Liver (tissue), 9 donors: ENCODE data around the gene SEMA5A. TPM values are rescaled to one million over a fixed set of nuclear protein-coding genes. Genes with fewer than 3 reads are reported as not detected.

Experiments used
- DNase-seq: peaks from one replicate; pipeline ENCODE4 v3.0.0-alpha.2; 2017; ENCODE audit warnings: low spot score
- H3K27ac ChIP-seq, 2 donors: one replicate each; pipeline ENCODE4 v1.7.0; 2013; ENCODE audit warnings: inconsistent platforms in 2 of 2, low read length in 2 of 2, control low read depth in 1 of 2, low read depth in 1 of 2, mild to moderate bottlenecking in 1 of 2
- H3K27me3 ChIP-seq, 4 donors: one replicate each; pipeline versions ENCODE4 v1.6.1 to v1.7.0; 2013; ENCODE audit warnings: low read length in 3 of 4, inconsistent platforms in 1 of 4, mild to moderate bottlenecking in 1 of 4, moderate library complexity in 1 of 4; ENCODE audit not compliant: control insufficient read depth in 4 of 4, insufficient read depth in 4 of 4
- H3K36me3 ChIP-seq, 4 donors: one replicate each; pipeline versions ENCODE4 v1.6.1 to v1.7.0; 2013; ENCODE audit warnings: low read length in 3 of 4, mild to moderate bottlenecking in 3 of 4, low read depth in 1 of 4, moderate library complexity in 1 of 4; ENCODE audit not compliant: control insufficient read depth in 4 of 4, insufficient read depth in 3 of 4
- H3K4me1 ChIP-seq, 4 donors: one replicate each; pipeline versions ENCODE4 v1.6.1 to v1.7.0; 2013; ENCODE audit warnings: low read length in 3 of 4, mild to moderate bottlenecking in 3 of 4, moderate library complexity in 1 of 4; ENCODE audit not compliant: control insufficient read depth in 4 of 4, insufficient read depth in 4 of 4
- H3K4me3 ChIP-seq, 3 donors: one replicate each; pipeline versions ENCODE4 v1.6.1 to v1.7.0; 2013; ENCODE audit warnings: low read length in 3 of 3, control low read depth in 1 of 3, low read depth in 1 of 3, mild to moderate bottlenecking in 1 of 3
- H3K9ac ChIP-seq, 2 donors: one replicate each; pipeline ENCODE4 v1.7.0; 2013; ENCODE audit warnings: low read length in 2 of 2, mild to moderate bottlenecking in 2 of 2, moderate library complexity in 2 of 2, control low read depth in 1 of 2, low read depth in 1 of 2
- H3K9me3 ChIP-seq, 4 donors: one replicate each; pipeline versions ENCODE4 v1.6.1 to v1.7.0; 2013; ENCODE audit warnings: low read length in 3 of 4; ENCODE audit not compliant: control insufficient read depth in 4 of 4
- ATF3 ChIP-seq: IDR thresholded peaks from 2 replicates; pipeline ENCODE4 v1.6.1; 2016; ENCODE audit warnings: antibody characterized with exemption
- CTCF ChIP-seq: fragments of 150-350 bp; IDR thresholded peaks from 2 replicates; pipeline ENCODE4 v1.5.1; 2017; ENCODE audit warnings: improper control_type of control experiment, low read depth, low read length; ENCODE audit not compliant: missing input control
- EGR1 ChIP-seq, 2 donors: IDR thresholded peaks; 2 replicates each; pipeline ENCODE4 v1.6.1; 2016 to 2018; ENCODE audit warnings: antibody characterized with exemption in 2 of 2, low read depth in 2 of 2
- FOXA1 ChIP-seq: IDR thresholded peaks from 2 replicates; pipeline ENCODE4 v1.6.1; 2016; ENCODE audit warnings: antibody characterized with exemption
- FOXA2 ChIP-seq: IDR thresholded peaks from 2 replicates; pipeline ENCODE4 v1.6.1; 2016; ENCODE audit warnings: antibody characterized with exemption
- HNF4G ChIP-seq: IDR thresholded peaks from 2 replicates; pipeline ENCODE4 v1.6.1; 2016; ENCODE audit warnings: antibody characterized with exemption
- JUND ChIP-seq, 2 donors: IDR thresholded peaks; 2 replicates each; pipeline ENCODE4 v1.6.1; 2016; ENCODE audit warnings: antibody characterized with exemption in 2 of 2
- MAX ChIP-seq: IDR thresholded peaks from 2 replicates; pipeline ENCODE4 v1.6.1; 2016; ENCODE audit warnings: antibody characterized with exemption
- NR2F2 ChIP-seq: IDR thresholded peaks from 2 replicates; pipeline ENCODE4 v1.6.1; 2016; ENCODE audit warnings: antibody characterized with exemption
- RAD21 ChIP-seq, 2 donors: IDR thresholded peaks; 2 replicates each; pipeline ENCODE4 v1.6.1; 2016; ENCODE audit warnings: antibody characterized with exemption in 2 of 2, mild to moderate bottlenecking in 2 of 2
- REST ChIP-seq: IDR thresholded peaks from 2 replicates; pipeline ENCODE4 v1.6.1; 2016; ENCODE audit warnings: antibody characterized with exemption, mild to moderate bottlenecking
- RXRA ChIP-seq, 2 donors: IDR thresholded peaks; 2 replicates each; pipeline ENCODE4 v1.6.1; 2017 to 2018; ENCODE audit warnings: antibody characterized with exemption in 2 of 2, mild to moderate bottlenecking in 1 of 2
- YY1 ChIP-seq: IDR thresholded peaks from 2 replicates; pipeline ENCODE4 v1.6.1; 2016; ENCODE audit warnings: antibody characterized with exemption, mild to moderate bottlenecking
- ZBTB33 ChIP-seq: IDR thresholded peaks from 2 replicates; pipeline ENCODE4 v1.6.1; 2016; ENCODE audit warnings: antibody characterized with exemption
- WGBS: extraction: QIAGEN DNeasy Blood & Tissue Kit; methylation state at CpG from one replicate; pipeline ENCODE4 v1.1.7; 2013; 5-methylcytosine and 5-hydroxymethylcytosine counted together
- polyA plus RNA-seq, 2 donors: library from polyadenylated mRNA; stranded (reverse) in 1 of 2; unstranded in 1 of 2; fragments of 200-250 nt in 1 of 2; fragments of >200 nt in 1 of 2; fragmentation: Nextera tagmentation in 1 of 2; extraction: Ambion mirVana in 1 of 2; gene quantifications; one replicate each; pipeline versions ENCODE4 v1.2.1 to v1.2.3, GENCODE V29; 2013 to 2015
- total RNA-seq, 2 donors: library from RNA; depleted of rRNA; stranded (reverse); fragments of >200 nt; gene quantifications; one replicate each; pipeline ENCODE4 v1.2.3, GENCODE V29; 2014
- donor health status: healthy.
- donor health status: healthy.
- donor health status: healthy.
- donor health status: healthy.
- donor health status: healthy.

SEMA5A gene
- total and polyA plus RNA-seq, 4 donors = 1.1 to 5.8 (median 3.2) TPM

- TF ChIP-seq CTCF = no peak
- no peak for TF ChIP-seq HNF4G
Observed at GRCh38 chr5:9570876-9571275, 25.0 kb upstream of the SEMA5A start (continued).

GRCh38 chr5:9567039-9567438, 21.2 kb upstream of the SEMA5A start:
- no peaks in the 10 kb centered on the region for H3K4me1 ChIP-seq
- H3K27me3 ChIP-seq = no peaks in the 10 kb centered on the region
- no peak for DNase-seq
- no peak for TF ChIP-seq HNF4G
- TF ChIP-seq CTCF = no peak
- TF ChIP-seq EGR1 (IDR thresholded peaks at IDR 0.05; ENCODE audit: low read depth in 2 of 2) = no peak
- TF ChIP-seq JUND (IDR thresholded peaks at IDR 0.05) = no peak
- no peak for TF ChIP-seq FOXA2
- TF ChIP-seq REST = no peak
- H3K9me3 ChIP-seq = no peaks in the 10 kb centered on the region
- H3K9ac ChIP-seq = no peak overlapping the region
- H3K36me3 ChIP-seq = no peaks in the 10 kb centered on the region
- H3K4me3 ChIP-seq = no peak overlapping the region
- no peak overlapping the region for H3K27ac ChIP-seq

GRCh38 chr5:9564752-9565151, 18.9 kb upstream of the SEMA5A start:
- H3K4me1 ChIP-seq = peaks cover 0 to 2% (median 0%) of the 10 kb centered on the region in 4 donors
- H3K27me3 ChIP-seq = no peaks in the 10 kb centered on the region
- 67% methylated on average over 4 of the region's 4 CpGs for WGBS
- no peak overlapping the region for H3K4me3 ChIP-seq
- H3K36me3 ChIP-seq = no peaks in the 10 kb centered on the region
- no peak overlapping the region for H3K27ac ChIP-seq
- no peaks in the 10 kb centered on the region for H3K9me3 ChIP-seq
- H3K9ac ChIP-seq = no peak overlapping the region
- DNase-seq = no peak
- TF ChIP-seq RAD21 (IDR thresholded peaks at IDR 0.05) (no peak), NR2F2 (no peak), EGR1 (IDR thresholded peaks at IDR 0.05; ENCODE audit: low read depth in 2 of 2) (no peak), ZBTB33 (no peak), YY1 (no peak), RXRA (IDR thresholded peaks at IDR 0.05) (no peak), CTCF (no peak), REST (no peak), ATF3 (no peak), MAX (no peak), FOXA1 (no peak)
